AG09309 (cell line): ENCODE data around the gene REV1.
"Not testable (repeated sequence)": the region's sequence is repeated elsewhere in the genome, so short reads cannot be mapped to it uniquely, and the experiment has no call there.

Experiments used
- DNase-seq: peaks from one replicate; pipeline ENCODE4 v3.0.0-alpha.2; 2010; ENCODE audit warnings: low read depth
- H3K4me3 ChIP-seq: 2 replicates; pipeline ENCODE4 v1.5.1; 2011; ENCODE audit warnings: mild to moderate bottlenecking, low read depth, low read length, moderate library complexity; ENCODE audit not compliant: control insufficient read depth
- TF ChIP-seq, protein P1 (sequence below): IDR thresholded peaks from 2 replicates; pipeline ENCODE4 v1.5.1; 2011; ENCODE audit warnings: mild to moderate bottlenecking, low read depth, low read length, inconsistent platforms; ENCODE audit not compliant: insufficient read depth, control insufficient read depth; ENCODE audit errors: missing control alignments

The REV1 gene

DNA sequence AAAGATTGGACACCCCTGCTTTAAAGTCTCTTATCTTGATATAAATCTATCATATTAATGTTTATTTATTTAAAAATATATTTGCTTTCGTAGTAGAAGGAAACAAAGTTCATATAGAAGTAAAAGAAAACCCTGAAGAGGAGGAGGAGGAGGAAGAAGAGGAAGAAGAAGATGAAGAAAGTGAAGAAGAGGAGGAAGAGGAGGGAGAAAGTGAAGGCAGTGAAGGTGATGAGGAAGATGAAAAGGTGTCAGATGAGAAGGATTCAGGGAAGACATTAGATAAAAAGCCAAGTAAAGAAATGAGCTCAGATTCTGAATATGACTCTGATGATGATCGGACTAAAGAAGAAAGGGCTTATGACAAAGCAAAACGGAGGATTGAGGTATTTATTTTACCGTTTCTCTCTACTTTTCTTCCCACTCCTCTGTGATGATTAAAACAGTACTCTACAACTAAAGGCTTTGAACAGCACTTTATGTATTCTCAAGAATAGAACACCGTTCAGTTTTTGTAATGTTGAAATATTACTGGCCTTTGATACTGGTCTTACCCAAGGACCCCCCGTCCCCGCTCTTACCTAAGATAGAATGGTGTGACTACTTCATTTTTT, 113.5 kb downstream of the REV1 start:
- no peak overlapping the region for H3K4me3 ChIP-seq
- TF ChIP-seq, protein P1, sequence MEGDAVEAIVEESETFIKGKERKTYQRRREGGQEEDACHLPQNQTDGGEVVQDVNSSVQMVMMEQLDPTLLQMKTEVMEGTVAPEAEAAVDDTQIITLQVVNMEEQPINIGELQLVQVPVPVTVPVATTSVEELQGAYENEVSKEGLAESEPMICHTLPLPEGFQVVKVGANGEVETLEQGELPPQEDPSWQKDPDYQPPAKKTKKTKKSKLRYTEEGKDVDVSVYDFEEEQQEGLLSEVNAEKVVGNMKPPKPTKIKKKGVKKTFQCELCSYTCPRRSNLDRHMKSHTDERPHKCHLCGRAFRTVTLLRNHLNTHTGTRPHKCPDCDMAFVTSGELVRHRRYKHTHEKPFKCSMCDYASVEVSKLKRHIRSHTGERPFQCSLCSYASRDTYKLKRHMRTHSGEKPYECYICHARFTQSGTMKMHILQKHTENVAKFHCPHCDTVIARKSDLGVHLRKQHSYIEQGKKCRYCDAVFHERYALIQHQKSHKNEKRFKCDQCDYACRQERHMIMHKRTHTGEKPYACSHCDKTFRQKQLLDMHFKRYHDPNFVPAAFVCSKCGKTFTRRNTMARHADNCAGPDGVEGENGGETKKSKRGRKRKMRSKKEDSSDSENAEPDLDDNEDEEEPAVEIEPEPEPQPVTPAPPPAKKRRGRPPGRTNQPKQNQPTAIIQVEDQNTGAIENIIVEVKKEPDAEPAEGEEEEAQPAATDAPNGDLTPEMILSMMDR = no peak
- DNase-seq = no peak

DNA sequence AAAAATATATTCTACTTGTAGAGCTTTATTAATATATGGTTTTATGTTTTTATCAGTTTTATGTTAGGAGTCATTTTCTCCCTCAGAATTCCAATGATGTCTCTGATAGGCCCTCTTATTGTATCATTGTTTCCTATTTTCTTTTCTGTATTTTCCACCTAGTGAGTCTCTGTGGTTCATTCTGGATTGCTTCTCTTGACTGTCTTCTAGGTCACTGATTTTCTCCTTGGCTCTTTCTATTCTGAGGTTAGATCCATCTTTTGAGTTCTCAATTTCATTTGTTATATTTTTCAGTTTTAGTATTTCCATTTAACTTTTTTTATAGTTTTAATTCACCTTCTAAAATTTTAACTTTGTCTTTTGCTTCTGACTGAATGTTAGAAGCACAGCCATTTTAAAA, 115.1 kb downstream of the REV1 start:
- TF ChIP-seq, protein P1 = no peak
- DNase-seq = no peak
- H3K4me3 ChIP-seq = no peak overlapping the region

DNA sequence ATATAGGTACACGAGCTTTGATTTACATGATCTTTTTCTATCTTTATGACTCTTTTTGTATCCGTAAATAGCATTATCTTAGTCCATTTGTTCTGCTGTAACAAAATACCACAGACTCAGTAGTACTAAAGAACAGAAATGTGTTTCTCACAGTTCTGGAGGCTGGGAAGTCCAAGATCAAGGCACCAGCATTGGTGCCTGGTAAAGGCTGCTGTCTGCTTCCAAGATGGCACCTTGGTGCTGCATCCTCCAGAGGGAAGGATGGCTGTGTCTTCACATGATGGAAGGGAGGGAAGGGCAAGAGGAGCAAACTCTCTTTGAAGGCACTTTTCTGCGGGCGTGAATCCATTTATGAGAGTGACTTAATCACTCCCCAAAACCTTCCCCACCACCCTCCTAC, 116.7 kb downstream of the REV1 start:
- DNase-seq = no peak
- H3K4me3 ChIP-seq = no peak overlapping the region
- TF ChIP-seq, protein P1 = no peak

DNA sequence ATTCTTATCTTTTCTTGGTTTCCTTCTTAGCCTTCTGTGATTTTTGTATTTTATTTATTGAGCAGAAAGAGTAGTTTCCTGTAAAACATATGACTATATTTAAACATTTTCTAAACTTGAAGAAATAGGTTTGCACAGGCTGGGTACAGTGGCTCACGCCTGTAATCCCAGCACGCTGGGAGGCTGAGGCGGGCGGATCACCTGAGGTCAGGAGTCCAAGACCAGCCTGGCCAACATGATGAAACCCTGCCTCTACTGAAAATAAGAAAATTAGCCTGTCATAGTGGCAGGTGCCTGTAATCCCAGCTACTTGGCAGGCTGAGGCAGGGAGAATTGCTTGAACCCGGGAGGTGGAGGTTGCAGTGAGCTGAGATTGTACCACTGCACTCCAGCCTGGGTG, 121.0 kb downstream of the REV1 start:
- H3K4me3 ChIP-seq, DNase-seq: not testable (repeated sequence)

DNA sequence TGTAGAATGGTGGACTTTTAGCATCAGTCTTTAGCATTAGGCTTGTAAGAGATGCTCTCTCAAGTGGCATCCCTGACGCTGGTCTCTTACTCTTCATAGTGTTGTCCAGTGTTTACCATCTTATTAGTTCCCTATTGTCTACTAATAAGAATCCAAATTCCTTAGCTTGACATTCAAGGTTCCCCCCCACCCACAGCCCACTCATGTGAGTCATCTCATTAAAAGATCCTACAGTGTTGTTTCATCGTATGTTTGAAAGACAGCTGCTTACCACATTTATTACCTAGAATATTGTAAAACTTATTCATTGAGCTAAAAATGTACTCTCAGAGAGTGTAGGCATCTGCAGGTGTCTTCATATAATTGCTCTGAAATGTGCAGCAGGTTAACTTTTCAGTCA, 124.2 kb downstream of the REV1 start:
- TF ChIP-seq, protein P1 = no peak
- H3K4me3 ChIP-seq = no peak overlapping the region
- DNase-seq = no peak

DNA sequence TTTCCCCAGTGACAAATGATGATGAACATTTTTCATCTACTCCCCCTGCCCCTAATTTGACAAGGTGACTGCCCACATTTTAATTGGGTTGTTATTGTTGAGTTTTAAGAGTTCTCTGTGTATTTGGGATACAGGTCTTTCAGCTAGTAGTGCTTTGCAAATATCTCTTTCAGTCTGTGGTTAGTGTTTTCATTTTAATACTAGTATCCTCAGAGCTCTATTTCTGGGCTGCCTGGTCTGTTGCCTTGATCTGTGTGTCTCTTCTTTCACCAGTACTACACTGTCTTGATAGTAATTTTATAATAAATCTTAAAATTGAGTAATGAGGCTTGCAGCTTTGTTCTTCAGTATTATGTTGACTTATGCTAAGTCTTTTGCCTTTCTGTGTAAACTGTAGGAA, 133.0 kb downstream of the REV1 start:
- no peak for DNase-seq
- no peak overlapping the region for H3K4me3 ChIP-seq
- TF ChIP-seq, protein P1 = no peak

DNA sequence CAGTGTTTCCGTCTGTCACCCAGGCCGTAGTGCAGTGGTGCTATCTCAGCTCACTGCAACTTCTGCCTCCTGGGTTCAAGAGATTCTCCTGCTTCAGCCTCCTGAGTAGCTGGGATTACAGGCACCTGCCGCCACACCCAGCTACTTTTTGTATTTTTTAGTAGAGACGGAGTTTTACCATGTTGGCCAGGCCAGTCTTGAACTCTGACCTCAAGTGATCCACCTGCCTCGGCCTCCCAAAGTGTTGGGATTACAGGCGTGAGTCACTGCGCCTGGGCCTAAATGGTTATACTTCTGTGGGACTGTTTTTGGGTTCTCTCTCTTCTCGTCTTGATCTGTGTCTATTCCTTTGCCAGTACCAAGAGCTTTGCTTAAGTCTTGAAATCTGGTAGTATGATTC, 135.0 kb downstream of the REV1 start:
- not testable (repeated sequence) for DNase-seq, H3K4me3 ChIP-seq

DNA sequence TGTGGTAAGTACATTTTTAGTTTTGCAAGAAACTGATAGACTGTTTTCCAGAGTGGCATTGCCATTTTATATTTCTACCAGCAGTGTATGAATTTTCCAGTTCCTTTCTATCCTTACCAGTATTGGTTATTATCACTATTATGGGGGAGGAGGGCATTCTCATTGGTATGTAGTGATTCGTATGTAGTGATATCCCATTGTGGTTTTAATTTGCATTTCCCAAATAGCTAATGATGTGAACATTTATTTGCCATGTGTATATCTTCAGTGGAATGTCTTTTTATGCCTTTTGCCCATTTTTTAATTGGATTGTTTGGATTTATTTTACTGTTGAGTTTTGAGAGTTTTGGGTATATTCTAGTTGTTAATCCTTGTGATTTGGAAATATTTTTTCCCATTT, 135.7 kb downstream of the REV1 start:
- TF ChIP-seq, protein P1 = no peak
- no peak overlapping the region for H3K4me3 ChIP-seq
- DNase-seq = no peak
